Measurements from ENCODE around the gene NPEPL1. TPM values are rescaled to one million over a fixed set of nuclear protein-coding genes. Genes with fewer than 3 reads are reported as not detected.

NPEPL1 gene
- total and polyA plus RNA-seq, 2 donors = 14.8 to 59.1 TPM

DNA sequence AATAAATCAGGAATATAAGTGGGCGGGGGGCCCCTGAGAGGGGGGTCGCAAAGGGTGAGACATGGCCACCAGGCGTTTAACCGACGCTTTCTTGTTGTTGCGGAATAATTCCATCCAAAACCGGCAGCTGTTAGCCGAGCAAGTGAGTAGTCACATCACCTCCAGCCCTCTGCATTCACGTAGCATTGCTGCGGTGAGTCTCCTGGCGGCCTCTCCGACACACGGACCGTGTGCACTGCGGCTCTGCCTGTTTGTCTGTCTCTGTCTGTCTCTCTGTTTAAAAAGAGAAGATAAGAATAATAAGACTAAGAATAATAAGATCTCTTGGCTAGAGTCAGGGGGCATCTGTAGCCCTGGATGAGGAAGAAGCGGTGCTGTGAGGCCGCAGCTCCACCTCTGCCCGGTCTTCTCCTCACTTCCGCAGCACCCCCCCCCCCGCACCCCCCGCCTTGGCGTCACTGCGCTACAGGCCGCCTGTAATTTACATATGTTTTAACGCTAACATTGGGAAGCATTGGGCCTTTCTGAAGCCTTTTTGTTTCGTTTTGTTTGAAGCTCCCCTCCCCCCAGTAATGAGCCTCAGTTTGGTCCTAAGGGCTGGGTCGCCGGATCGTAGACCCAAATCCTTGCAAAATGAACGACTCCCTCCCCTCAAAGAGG is 40.5 kb upstream of the NPEPL1 start:
- WGBS = under 1% methylated on average over 30 of the region's 30 CpGs
- Histone ChIP-seq H3K4me3 (ENCODE audit: low read depth, low read length) (peak overlapping the region; percentile 92), H3K36me3 (ENCODE audit: insufficient read depth) (no peaks in the 10 kb centered on the region), H3K4me1 (ENCODE audit: insufficient read depth) (no peaks in the 10 kb centered on the region), H3K27ac (ENCODE audit: low read depth) (peak overlapping the region; percentile 97)
- DNase-seq (ENCODE audit: extremely low spot score) = no peak

DNA sequence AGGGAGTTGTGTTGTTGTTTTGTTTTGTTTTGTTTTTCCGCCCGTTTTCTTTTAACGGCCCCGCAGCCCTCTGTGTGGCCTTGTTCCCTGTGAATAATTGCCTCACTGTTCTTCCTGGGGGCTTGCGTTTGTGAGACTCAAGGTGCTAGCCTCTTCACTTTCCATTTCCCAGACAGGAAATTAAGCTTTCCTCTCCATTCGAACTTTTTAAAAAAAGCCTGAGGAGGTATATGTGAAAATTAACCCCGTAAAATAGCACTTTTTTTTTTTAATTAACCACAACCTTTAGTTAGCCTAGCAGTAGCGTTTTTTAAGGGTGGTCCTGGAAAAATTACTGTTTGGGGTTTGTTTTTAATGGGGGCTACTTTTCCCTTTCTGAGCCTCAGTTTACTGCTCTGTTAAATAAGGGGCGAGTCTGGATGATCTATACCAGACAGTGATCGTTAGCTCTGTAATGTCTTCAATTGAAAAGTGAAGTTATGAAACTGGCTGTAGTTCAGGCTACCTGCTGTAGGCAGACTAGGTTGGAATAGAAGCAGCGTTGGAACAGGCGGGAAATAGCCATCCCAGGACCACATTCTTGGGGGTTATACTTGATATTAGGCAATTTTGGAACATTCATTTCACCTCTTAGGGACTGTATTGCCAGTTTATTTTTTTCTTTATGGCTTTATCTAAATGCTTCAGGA is 39.9 kb upstream of the NPEPL1 start:
- 9% methylated on average over 12 of the region's 12 CpGs for WGBS
- no peak for DNase-seq (ENCODE audit: extremely low spot score)
- H3K4me1 ChIP-seq (ENCODE audit: insufficient read depth) = no peaks in the 10 kb centered on the region
- H3K27ac ChIP-seq (ENCODE audit: low read depth) = no peak overlapping the region
- peak overlapping the region; percentile 92 for H3K4me3 ChIP-seq (ENCODE audit: low read depth, low read length)
- H3K36me3 ChIP-seq (ENCODE audit: insufficient read depth) = no peaks in the 10 kb centered on the region

DNA sequence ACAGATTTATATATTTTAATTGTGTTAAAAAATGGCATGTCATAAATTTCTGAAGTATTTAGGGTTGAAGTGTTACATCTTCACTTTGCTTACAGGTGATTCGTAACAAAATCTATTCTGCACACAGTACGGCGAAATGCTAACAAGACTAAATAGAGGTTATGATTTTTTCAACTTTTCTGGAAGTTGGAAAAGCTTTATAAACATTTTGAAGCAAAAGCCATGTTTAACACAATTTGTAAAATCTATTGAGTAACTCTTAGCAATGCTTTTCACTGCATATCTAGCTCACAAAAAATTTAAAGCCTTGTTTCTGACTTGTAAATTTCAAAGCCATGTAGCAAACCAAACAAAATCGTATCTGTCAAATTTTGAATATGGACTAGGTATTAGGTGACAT is 38.3 kb upstream of the NPEPL1 start:
- Histone ChIP-seq H3K27ac (ENCODE audit: low read depth) (no peak overlapping the region), H3K4me1 (ENCODE audit: insufficient read depth) (no peaks in the 10 kb centered on the region), H3K36me3 (ENCODE audit: insufficient read depth) (no peaks in the 10 kb centered on the region), H3K4me3 (ENCODE audit: low read depth, low read length) (no peak overlapping the region)
- 74% methylated on average over 4 of the region's 4 CpGs for WGBS
- no peak for DNase-seq (ENCODE audit: extremely low spot score)

DNA sequence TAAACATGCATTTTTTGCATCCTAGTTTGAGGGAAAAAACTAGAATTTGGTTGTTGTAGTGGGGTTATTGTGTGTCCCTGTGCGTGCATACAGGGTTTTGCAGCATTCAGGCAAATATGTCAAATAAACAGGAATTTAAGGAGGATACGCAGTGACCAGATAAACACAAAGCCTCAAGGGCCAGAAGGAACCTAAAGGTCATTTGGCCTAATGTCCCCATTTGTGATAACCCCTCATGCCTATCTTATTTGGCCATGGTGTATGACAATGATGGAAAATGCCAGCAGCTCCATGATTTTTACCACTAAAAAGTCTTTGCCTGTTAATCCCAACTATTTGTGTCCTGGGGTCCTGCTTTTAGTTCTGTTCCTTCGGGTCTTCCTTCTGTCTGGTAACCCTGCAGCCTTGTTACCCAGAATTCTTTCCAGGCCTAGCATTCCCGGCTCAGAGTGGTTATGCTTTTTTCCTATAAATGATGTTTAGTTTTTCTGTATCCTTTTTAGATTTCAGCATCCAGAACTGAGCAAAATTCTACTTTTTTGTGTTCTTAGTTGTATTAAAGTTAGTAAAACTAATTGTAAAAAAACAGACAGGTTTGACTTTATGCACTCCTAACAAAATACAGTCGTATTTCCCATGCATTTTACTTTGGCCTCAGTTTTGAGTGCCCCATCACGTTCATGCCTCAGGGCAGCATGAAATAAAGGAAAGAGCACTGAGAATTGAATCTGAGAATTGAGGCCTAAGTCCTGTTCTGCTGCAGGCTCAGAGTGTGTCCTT is 37.1 kb upstream of the NPEPL1 start:
- no peak overlapping the region for H3K4me3 ChIP-seq (ENCODE audit: low read depth, low read length)
- H3K4me1 ChIP-seq (ENCODE audit: insufficient read depth) = no peaks in the 10 kb centered on the region
- H3K27ac ChIP-seq (ENCODE audit: low read depth) = no peak overlapping the region
- 57% methylated on average over 6 of the region's 6 CpGs for WGBS
- DNase-seq (ENCODE audit: extremely low spot score) = no peak
- H3K36me3 ChIP-seq (ENCODE audit: insufficient read depth) = no peaks in the 10 kb centered on the region

DNA sequence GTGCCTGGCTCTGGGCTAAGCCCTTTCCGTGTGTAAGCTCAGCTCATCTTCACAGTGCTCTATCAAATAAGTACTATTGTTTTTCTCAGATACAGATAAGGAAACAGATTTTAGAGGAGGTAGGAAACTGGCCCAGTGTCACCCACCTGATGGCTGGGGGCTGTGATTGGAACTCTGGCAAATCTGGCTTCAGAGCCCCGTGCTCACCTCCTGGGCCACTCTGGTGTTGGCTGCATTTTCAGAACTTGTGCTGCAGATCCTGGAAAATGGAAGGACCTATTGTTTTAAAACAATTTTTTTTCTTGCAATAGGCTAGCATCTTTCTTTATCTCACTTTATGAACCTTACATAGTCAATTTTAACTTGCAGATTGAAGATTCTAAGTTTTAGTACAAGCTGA is 35.8 kb upstream of the NPEPL1 start:
- Histone ChIP-seq H3K4me3 (ENCODE audit: low read depth, low read length) (no peak overlapping the region), H3K36me3 (ENCODE audit: insufficient read depth) (no peaks in the 10 kb centered on the region), H3K27ac (ENCODE audit: low read depth) (no peak overlapping the region), H3K4me1 (ENCODE audit: insufficient read depth) (no peaks in the 10 kb centered on the region)
- 24% methylated on average over 2 of the region's 2 CpGs for WGBS
- DNase-seq (ENCODE audit: extremely low spot score) = no peak

DNA sequence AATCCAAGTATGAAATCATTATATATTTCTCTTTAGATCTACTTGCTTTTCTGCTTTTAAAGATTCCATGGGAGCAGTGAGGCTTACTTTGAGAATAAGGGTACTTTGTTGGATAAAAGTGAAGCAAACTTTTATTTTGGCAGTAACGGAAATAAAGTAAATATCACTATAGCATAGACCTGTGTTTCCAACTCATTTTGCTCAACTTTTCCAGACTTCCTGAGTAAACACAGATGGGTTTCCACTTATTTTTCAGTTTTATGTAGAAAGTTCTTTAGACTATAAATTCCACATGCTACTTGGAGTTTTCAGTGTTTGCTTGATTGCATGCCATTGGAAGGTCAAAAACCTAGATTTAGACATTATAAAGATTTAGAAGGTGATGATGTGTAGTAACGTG is 35.3 kb upstream of the NPEPL1 start:
- no peaks in the 10 kb centered on the region for H3K4me1 ChIP-seq (ENCODE audit: insufficient read depth)

DNA sequence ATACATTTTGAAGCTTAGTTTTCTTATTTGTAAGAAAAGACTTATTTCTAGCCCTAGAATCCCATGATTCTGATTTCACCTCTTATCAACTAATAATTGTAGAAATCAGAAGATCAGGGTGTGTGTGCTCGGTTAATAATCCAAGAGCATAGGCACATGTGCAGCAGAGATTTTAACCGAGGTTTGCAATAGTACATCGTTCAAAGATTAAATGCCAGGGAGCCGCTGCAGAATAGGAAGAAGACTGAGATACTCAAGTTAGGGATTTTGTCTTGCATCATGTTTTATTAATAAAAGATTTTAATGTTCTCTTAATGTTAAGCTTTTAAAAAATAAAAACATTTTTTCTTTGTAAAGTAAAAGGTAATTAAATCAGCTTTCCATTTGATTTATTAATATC is 34.6 kb upstream of the NPEPL1 start:
- H3K27ac ChIP-seq (ENCODE audit: low read depth) = no peak overlapping the region

More for the DNA sequence above, 35.3 kb upstream of the NPEPL1 start:
- Histone ChIP-seq H3K4me3 (ENCODE audit: low read depth, low read length) (no peak overlapping the region), H3K27ac (ENCODE audit: low read depth) (no peak overlapping the region), H3K36me3 (ENCODE audit: insufficient read depth) (no peaks in the 10 kb centered on the region)
- no peak for DNase-seq (ENCODE audit: extremely low spot score)
- WGBS = 50% methylated on average over 2 of the region's 2 CpGs

DNA sequence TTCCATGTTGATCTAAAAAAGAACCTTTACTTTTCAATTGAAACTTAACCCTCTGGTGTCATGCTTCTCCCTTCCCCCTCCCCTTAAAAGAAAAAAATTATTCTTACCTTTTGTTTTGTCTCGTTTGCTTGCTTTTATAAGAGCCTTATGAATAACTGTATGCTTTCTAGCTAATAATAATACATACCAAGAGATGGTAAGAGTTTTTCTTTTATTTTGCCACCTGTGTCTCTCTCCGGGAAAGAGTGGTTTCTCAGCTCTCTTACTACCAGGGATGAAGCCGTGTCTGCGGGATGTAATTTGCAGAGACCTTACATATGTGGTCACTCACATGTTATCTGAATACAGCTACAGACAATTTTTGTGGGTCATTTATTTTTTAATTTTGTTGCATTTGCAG is 33.8 kb upstream of the NPEPL1 start:
- H3K36me3 ChIP-seq (ENCODE audit: insufficient read depth) = no peaks in the 10 kb centered on the region

More for the DNA sequence above, 34.6 kb upstream of the NPEPL1 start:
- Histone ChIP-seq H3K4me1 (ENCODE audit: insufficient read depth) (no peaks in the 10 kb centered on the region), H3K4me3 (ENCODE audit: low read depth, low read length) (no peak overlapping the region), H3K36me3 (ENCODE audit: insufficient read depth) (no peaks in the 10 kb centered on the region)
- DNase-seq (ENCODE audit: extremely low spot score) = no peak
- 56% methylated on average over 4 of the region's 4 CpGs for WGBS

DNA sequence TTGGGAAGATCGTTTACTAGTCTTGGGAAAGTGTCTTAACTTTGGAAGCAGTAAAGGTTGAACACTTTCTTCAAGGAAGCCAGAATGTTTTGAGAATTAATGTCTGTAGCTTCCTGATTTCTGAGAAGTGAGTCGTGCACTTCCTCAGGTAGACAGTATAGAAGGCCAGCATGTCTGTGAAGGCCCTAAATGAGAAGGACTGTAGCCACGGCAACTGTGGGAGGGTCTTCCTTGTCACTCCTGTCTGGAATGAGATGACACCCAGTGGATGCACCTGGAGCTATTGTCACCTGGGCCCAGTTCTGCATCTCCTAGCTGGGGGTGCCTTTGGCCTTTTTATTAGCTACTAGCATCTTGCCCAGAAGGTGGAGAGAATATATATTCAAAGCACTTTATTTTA is 32.8 kb upstream of the NPEPL1 start:
- Histone ChIP-seq H3K36me3 (ENCODE audit: insufficient read depth) (no peaks in the 10 kb centered on the region), H3K27ac (ENCODE audit: low read depth) (no peak overlapping the region), H3K4me3 (ENCODE audit: low read depth, low read length) (no peak overlapping the region), H3K4me1 (ENCODE audit: insufficient read depth) (no peaks in the 10 kb centered on the region)
- 63% methylated on average over 3 of the region's 3 CpGs for WGBS
- no peak for DNase-seq (ENCODE audit: extremely low spot score)

More for the DNA sequence above, 33.8 kb upstream of the NPEPL1 start:
- Histone ChIP-seq H3K4me3 (ENCODE audit: low read depth, low read length) (no peak overlapping the region), H3K27ac (ENCODE audit: low read depth) (no peak overlapping the region), H3K4me1 (ENCODE audit: insufficient read depth) (no peaks in the 10 kb centered on the region)
- WGBS = 80% methylated on average over 4 of the region's 4 CpGs
- DNase-seq (ENCODE audit: extremely low spot score) = no peak

DNA sequence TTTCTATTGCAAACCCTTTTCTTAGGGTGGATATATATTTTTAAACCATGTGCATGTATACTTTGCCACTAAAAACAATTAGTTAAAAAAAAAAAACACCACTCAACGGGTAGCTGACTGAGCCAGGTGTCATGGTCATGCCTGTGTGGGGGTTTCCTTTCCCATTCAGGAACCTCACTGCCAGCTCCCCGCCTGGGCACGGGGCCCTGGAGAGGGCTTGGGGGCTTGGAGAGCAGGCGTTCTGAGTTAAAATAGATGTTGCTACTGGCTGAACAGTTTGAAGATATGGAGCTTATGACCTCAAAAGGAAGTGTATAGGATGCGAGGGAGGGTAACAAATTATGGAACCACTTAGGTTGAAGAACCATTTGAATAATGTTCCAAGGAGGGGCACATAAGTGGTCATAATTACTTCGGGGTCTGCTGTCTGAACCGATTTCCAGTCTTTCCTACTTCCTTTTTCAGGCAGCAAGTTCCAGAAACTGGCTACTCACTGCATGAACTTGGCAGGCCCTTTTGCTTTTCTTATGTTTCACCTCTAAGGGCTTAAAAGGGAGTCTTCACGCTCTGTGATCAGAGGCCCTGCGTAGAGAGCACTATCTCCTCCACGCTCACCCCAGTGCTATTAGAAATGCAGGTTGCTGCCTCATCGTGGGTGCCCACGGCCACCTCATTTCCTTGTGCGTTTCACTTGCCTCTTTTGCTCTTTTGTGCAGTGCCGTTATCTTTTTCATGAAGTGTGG is 31.6 kb upstream of the NPEPL1 start:
- 70% methylated on average over 14 of the region's 14 CpGs for WGBS

DNA sequence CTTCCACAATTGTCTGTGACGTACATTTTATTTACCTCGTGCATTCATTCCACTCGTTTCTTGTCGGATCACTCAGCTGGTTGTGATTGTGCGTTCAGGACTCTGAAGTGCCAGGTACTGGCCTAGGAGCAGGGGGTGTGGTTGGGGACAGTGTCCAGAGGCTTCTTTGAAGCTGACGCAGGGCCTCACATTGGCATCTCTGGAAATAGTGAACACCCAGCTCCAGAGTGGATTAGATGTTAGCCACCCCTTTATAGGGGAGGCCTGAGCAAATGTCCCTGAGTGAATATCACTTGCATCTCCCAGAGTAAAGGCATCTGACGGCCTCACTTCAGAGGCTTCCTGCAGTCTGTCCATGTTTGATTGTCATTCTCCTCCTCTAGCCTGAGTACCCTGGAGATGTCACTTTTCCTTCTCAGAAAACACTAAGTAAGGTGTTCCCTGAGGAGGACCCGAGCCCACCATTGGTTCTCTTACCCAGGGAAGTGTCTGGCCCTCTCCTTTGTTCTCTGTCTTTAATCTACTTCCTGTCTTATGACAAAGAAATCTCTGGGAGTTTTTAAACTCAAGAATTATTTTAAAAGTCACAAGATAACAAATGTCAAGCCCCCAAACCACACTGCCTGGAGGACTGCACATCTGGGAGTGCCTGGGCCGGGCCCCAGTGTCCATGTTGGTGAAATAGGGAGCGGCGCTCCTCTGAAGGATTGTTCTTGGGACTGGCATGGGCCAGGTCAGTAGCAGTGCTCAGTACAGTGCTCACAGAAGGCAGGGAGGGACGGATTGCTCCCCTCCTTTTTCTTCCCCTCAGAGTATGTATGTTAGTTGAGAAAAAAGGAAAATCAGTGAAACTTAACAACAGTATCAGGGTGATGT is 30.8 kb upstream of the NPEPL1 start:
- no peak for DNase-seq (ENCODE audit: extremely low spot score)
- Histone ChIP-seq H3K4me1 (ENCODE audit: insufficient read depth) (no peaks in the 10 kb centered on the region), H3K36me3 (ENCODE audit: insufficient read depth) (no peaks in the 10 kb centered on the region), H3K27ac (ENCODE audit: low read depth) (no peak overlapping the region), H3K4me3 (ENCODE audit: low read depth, low read length) (no peak overlapping the region)
- WGBS = 81% methylated on average over 12 of the region's 12 CpGs

More for the DNA sequence above, 31.6 kb upstream of the NPEPL1 start:
- H3K27ac ChIP-seq (ENCODE audit: low read depth) = no peak overlapping the region
- H3K36me3 ChIP-seq (ENCODE audit: insufficient read depth) = no peaks in the 10 kb centered on the region
- DNase-seq (ENCODE audit: extremely low spot score) = no peak
- no peaks in the 10 kb centered on the region for H3K4me1 ChIP-seq (ENCODE audit: insufficient read depth)
- no peak overlapping the region for H3K4me3 ChIP-seq (ENCODE audit: low read depth, low read length)

DNA sequence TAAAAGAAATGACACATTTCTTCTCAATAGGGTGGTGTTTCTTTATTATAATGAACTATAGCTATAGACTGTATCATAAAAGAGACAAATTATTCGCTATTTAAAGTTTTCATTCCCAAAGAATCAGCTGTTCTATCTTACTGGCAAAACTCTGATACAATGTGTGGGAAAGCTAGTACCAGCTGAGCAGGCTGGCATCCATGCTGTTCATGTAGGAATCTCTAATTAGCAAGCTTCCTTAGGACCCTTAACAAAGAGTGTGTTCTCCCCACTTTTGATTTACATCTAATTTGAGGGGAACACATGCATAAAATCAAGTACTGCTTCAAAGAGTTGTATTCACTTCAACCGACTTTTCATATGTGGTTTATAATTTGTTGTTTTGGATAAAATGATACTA is 28.3 kb upstream of the NPEPL1 start:
- H3K36me3 ChIP-seq (ENCODE audit: insufficient read depth) = peaks cover 3% of the 10 kb centered on the region

DNA sequence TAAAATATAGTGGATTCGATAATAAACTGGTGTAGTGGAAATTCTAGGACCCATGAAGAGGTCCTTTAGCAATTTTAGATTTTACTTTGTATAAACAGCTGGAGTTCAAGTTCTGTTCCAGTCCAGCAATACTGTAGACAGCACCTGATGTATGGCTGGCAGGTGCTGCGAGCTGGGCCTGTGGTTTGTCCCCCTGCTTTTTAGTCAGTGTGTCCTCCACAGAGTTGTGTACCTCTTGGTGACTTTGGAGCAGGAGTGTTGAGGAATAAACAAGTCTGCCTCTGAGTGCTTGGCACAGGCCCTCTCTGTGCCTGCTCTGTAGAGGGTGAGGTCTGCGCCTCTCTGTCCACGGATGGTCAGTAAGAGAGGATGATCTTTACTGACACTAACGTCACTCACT is 27.7 kb upstream of the NPEPL1 start:
- no peak for DNase-seq (ENCODE audit: extremely low spot score)
- no peak overlapping the region for H3K4me3 ChIP-seq (ENCODE audit: low read depth, low read length)
- 91% methylated on average over 5 of the region's 5 CpGs for WGBS
- H3K27ac ChIP-seq (ENCODE audit: low read depth) = no peak overlapping the region
- H3K4me1 ChIP-seq (ENCODE audit: insufficient read depth) = no peaks in the 10 kb centered on the region
- peaks cover 3% of the 10 kb centered on the region for H3K36me3 ChIP-seq (ENCODE audit: insufficient read depth)

More for the DNA sequence above, 28.3 kb upstream of the NPEPL1 start:
- H3K27ac ChIP-seq (ENCODE audit: low read depth) = no peak overlapping the region
- H3K4me1 ChIP-seq (ENCODE audit: insufficient read depth) = no peaks in the 10 kb centered on the region
- DNase-seq (ENCODE audit: extremely low spot score) = no peak
- no peak overlapping the region for H3K4me3 ChIP-seq (ENCODE audit: low read depth, low read length)
- WGBS = 86% methylated on average over 2 of the region's 2 CpGs
